WTC11 (cell line): ENCODE results near the gene UBASH3B. TPM values are rescaled to one million over a fixed set of nuclear protein-coding genes. Genes with fewer than 3 reads are reported as not detected.

Experiments used
- ATAC-seq: fragments of 200-7000 bp; cut with Tn5 transposase; 2 replicates; pipeline ENCODE4 v1.10.0; 2021; ENCODE audit warnings: mild to moderate bottlenecking, moderate library complexity
- CTCF ChIA-PET: fragments of 300-600 bp; sonication (Branson Sonifier 250); formaldehyde crosslinking; loops from one replicate; lab custom pipeline; 2021; ENCODE audit warnings: antibody characterized with exemption; lab: Charles Lee
- POLR2A ChIA-PET: fragments of 350-600 bp; sonication (Branson Sonifier 250); formaldehyde crosslinking; loops from one replicate; lab custom pipeline; 2021; ENCODE audit warnings: antibody characterized with exemption; lab: Charles Lee
- DNase-seq: peaks from one replicate; pipeline ENCODE4 v3.0.0; 2021; ENCODE audit warnings: low spot score
- H3K27ac Mint-ChIP-seq: 2 replicates; pipeline ENCODE4 v1.8.0; 2021; ENCODE audit warnings: mixed read lengths
- H3K27me3 Mint-ChIP-seq: 2 replicates; pipeline ENCODE4 v1.8.0; 2021; ENCODE audit warnings: low read depth, mild to moderate bottlenecking, moderate library complexity, mixed read lengths
- H3K36me3 Mint-ChIP-seq: 2 replicates; pipeline ENCODE4 v1.8.0; 2021; ENCODE audit warnings: mixed read lengths
- H3K4me1 Mint-ChIP-seq: 2 replicates; pipeline ENCODE4 v1.8.0; 2022; ENCODE audit warnings: mixed read lengths
- H3K4me3 Mint-ChIP-seq: 2 replicates; pipeline ENCODE4 v1.8.0; 2021; ENCODE audit warnings: mild to moderate bottlenecking, moderate library complexity, mixed read lengths
- H3K9me3 Mint-ChIP-seq: 2 replicates; pipeline ENCODE4 v1.8.0; 2021; ENCODE audit warnings: mixed read lengths
- AFF4 ChIP-seq: sonication (generic); formaldehyde crosslinking; IDR thresholded peaks from 2 replicates; pipeline ENCODE4 v1.8.1; 2023; ENCODE audit warnings: mild to moderate bottlenecking, missing genetic modification reagents, borderline replicate concordance
- ATF2 ChIP-seq: sonication (generic); formaldehyde crosslinking; IDR thresholded peaks from 2 replicates; pipeline ENCODE4 v1.8.1; 2022; ENCODE audit warnings: low read depth, missing genetic modification reagents, borderline replicate concordance
- EMX1 ChIP-seq: fragments of 250-450 bp; sonication (Bioruptor Pico); IDR thresholded peaks from 2 replicates; pipeline ENCODE4 v1.8.0; 2021; ENCODE audit warnings: mild to moderate bottlenecking
- ESRRA ChIP-seq: sonication (generic); formaldehyde crosslinking; IDR thresholded peaks from 2 replicates; pipeline ENCODE4 v1.8.1; 2022; ENCODE audit warnings: mild to moderate bottlenecking, missing genetic modification reagents, borderline replicate concordance
- FOXP4 ChIP-seq: sonication (generic); formaldehyde crosslinking; IDR thresholded peaks from 2 replicates; pipeline ENCODE4 v1.8.0; 2022; ENCODE audit warnings: mild to moderate bottlenecking, missing genetic modification reagents
- GTF2I ChIP-seq: fragments of 250-450 bp; sonication (Bioruptor Pico); conservative IDR thresholded peaks from 2 replicates; pipeline ENCODE4 v1.4.0; 2021; ENCODE audit warnings: mild to moderate bottlenecking
- KAT7 ChIP-seq: sonication (generic); formaldehyde crosslinking; IDR thresholded peaks from 2 replicates; pipeline ENCODE4 v1.8.1; 2023; ENCODE audit warnings: missing genetic modification reagents, mild to moderate bottlenecking, borderline replicate concordance
- MYBL2 ChIP-seq: sonication (generic); formaldehyde crosslinking; IDR thresholded peaks from 2 replicates; pipeline ENCODE4 v1.8.1; 2023; ENCODE audit warnings: mild to moderate bottlenecking, moderate library complexity, missing genetic modification reagents
- NR2C2 ChIP-seq: sonication (generic); formaldehyde crosslinking; IDR thresholded peaks from 2 replicates; pipeline ENCODE4 v1.8.0; 2022; ENCODE audit warnings: mild to moderate bottlenecking, missing genetic modification reagents
- PREB ChIP-seq: sonication (generic); formaldehyde crosslinking; IDR thresholded peaks from 2 replicates; pipeline ENCODE4 v1.8.1; 2022; ENCODE audit warnings: mild to moderate bottlenecking, missing genetic modification reagents, moderate library complexity, borderline replicate concordance
- RORB ChIP-seq: fragments of 250-450 bp; sonication (Bioruptor Pico); IDR thresholded peaks from 2 replicates; pipeline ENCODE4 v1.9.0; 2021; ENCODE audit warnings: mild to moderate bottlenecking
- SMAD3 ChIP-seq: sonication (generic); formaldehyde crosslinking; IDR thresholded peaks from 2 replicates; pipeline ENCODE4 v1.8.0; 2022; ENCODE audit warnings: missing genetic modification reagents, mild to moderate bottlenecking, borderline replicate concordance
- SOX15 ChIP-seq: fragments of 250-450 bp; sonication (Bioruptor Pico); IDR thresholded peaks from 2 replicates; pipeline ENCODE4 v1.9.0; 2021; ENCODE audit warnings: mild to moderate bottlenecking
- TEAD1 ChIP-seq: sonication (generic); formaldehyde crosslinking; IDR thresholded peaks from 2 replicates; pipeline ENCODE4 v1.8.0; 2022; ENCODE audit warnings: mild to moderate bottlenecking, missing genetic modification reagents
- TEAD4 ChIP-seq: sonication (generic); formaldehyde crosslinking; IDR thresholded peaks from 2 replicates; pipeline ENCODE4 v1.8.0; 2022; ENCODE audit warnings: mild to moderate bottlenecking, missing genetic modification reagents
- USF2 ChIP-seq: sonication (generic); formaldehyde crosslinking; IDR thresholded peaks from 2 replicates; pipeline ENCODE4 v1.8.1; 2023; ENCODE audit warnings: mild to moderate bottlenecking, missing genetic modification reagents, moderate library complexity
- ZNF219 ChIP-seq: sonication (generic); formaldehyde crosslinking; IDR thresholded peaks from 2 replicates; pipeline ENCODE4 v1.8.0; 2023; ENCODE audit warnings: missing genetic modification reagents, mild to moderate bottlenecking, borderline replicate concordance
- ZNF396 ChIP-seq: fragments of 250-450 bp; sonication (Bioruptor Pico); IDR thresholded peaks from 2 replicates; pipeline ENCODE4 v1.8.0; 2021; ENCODE audit warnings: mild to moderate bottlenecking, moderate library complexity, borderline replicate concordance
- ZSCAN18 ChIP-seq: fragments of 250-450 bp; sonication (Bioruptor Pico); IDR thresholded peaks from 2 replicates; pipeline ENCODE4 v2.1.2; 2022; ENCODE audit warnings: mild to moderate bottlenecking, moderate library complexity
- total RNA-seq: library from RNA; stranded (reverse); gene quantifications from 3 replicates; pipeline ENCODE4 v1.2.3, GENCODE V29; 2021
- TF ChIP-seq, protein P1 (sequence below): sonication (generic); formaldehyde crosslinking; IDR thresholded peaks from 2 replicates; pipeline ENCODE4 v1.8.1; 2022; ENCODE audit warnings: missing genetic modification reagents, borderline replicate concordance
- TF ChIP-seq, protein P2 (sequence below): fragments of 250-450 bp; sonication (Bioruptor Pico); IDR thresholded peaks from 2 replicates; pipeline ENCODE4 v1.9.0; 2021; ENCODE audit warnings: moderate library complexity, mild to moderate bottlenecking, inconsistent platforms, borderline replicate concordance

The UBASH3B gene
- total RNA-seq, 1 experiment from 2014 or later = 21.1 TPM

GRCh38 chr11:122617926-122618325, 37.6 kb upstream of the UBASH3B start (continued):
- no peak for TF ChIP-seq FOXP4 (CRISPR knock-in tag)
- no peak for TF ChIP-seq KAT7 (CRISPR knock-in tag)
- no peak for TF ChIP-seq ZSCAN18 (CRISPR knock-in tag)
- TF ChIP-seq NR2C2 = no peak
- TF ChIP-seq EMX1 (CRISPR knock-in tag) = no peak
- TF ChIP-seq ZNF396 = no peak
- no peak for TF ChIP-seq GTF2I

DNA sequence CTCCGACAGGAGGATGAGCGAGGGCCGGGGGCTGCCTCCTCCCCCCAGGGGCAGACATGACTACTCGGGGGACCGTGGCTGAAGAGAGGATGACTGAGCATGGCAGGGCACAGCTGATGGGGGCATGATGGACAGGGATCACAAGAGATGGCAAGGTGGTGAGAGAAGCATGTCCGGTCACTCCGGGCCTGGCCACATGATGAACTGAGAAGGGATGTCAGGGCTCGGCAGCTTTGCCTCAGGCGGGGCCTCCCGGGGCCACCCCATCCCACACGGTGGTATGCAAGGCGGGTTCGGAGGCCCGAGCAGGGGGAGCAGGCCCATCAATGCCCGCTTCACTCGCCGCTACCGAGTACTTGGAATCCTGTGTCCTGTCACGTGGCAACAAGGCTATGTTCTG, 36.6 kb upstream of the UBASH3B start:
- H3K9me3 Mint-ChIP-seq = peaks cover 28% of the 10 kb centered on the region
- POLR2A ChIA-PET = no interaction called here
- no peaks in the 10 kb centered on the region; the same call in 1 of the 2 replicates for H3K36me3 Mint-ChIP-seq

More for the DNA sequence above, 36.6 kb upstream of the UBASH3B start:
- CTCF ChIA-PET = interaction anchor here (0.6 to 1.2 kb wide), 2 partner anchors 10 to 11 kb away, joined by 3 to 5 read pairs; no protein-coding TSS in a partner anchor
- no peaks in the 10 kb centered on the region for H3K27me3 Mint-ChIP-seq
- H3K4me1 Mint-ChIP-seq = no peaks in the 10 kb centered on the region
- H3K4me3 Mint-ChIP-seq = no peak overlapping the region
- no peak overlapping the region for H3K27ac Mint-ChIP-seq
- no peak for ATAC-seq
- no peak for DNase-seq
- TF ChIP-seq PREB (CRISPR knock-in tag) = no peak
- TF ChIP-seq RORB = no peak
- TF ChIP-seq SOX15 (CRISPR knock-in tag) = no peak
- no peak for TF ChIP-seq ATF2 (CRISPR knock-in tag)
- TF ChIP-seq, protein P1, sequence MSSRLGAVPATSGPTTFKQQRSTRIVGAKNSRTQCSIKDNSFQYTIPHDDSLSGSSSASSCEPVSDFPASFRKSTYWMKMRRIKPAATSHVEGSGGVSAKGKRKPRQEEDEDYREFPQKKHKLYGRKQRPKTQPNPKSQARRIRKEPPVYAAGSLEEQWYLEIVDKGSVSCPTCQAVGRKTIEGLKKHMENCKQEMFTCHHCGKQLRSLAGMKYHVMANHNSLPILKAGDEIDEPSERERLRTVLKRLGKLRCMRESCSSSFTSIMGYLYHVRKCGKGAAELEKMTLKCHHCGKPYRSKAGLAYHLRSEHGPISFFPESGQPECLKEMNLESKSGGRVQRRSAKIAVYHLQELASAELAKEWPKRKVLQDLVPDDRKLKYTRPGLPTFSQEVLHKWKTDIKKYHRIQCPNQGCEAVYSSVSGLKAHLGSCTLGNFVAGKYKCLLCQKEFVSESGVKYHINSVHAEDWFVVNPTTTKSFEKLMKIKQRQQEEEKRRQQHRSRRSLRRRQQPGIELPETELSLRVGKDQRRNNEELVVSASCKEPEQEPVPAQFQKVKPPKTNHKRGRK (CRISPR knock-in tag) = no peak
- no peak for TF ChIP-seq ZNF219
- no peak for TF ChIP-seq ESRRA (CRISPR knock-in tag)
- TF ChIP-seq SMAD3 (CRISPR knock-in tag) = no peak
- TF ChIP-seq AFF4 (CRISPR knock-in tag) = no peak
- TF ChIP-seq USF2 = no peak
- no peak for TF ChIP-seq TEAD4
- no peak for TF ChIP-seq TEAD1 (CRISPR knock-in tag)
- no peak for TF ChIP-seq GTF2I
- TF ChIP-seq, protein P2, sequence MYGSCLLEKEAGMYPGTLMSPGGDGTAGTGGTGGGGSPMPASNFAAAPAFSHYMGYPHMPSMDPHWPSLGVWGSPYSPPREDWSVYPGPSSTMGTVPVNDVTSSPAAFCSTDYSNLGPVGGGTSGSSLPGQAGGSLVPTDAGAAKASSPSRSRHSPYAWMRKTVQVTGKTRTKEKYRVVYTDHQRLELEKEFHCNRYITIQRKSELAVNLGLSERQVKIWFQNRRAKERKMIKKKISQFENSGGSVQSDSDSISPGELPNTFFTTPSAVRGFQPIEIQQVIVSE (CRISPR knock-in tag) = no peak
- TF ChIP-seq MYBL2 (CRISPR knock-in tag) = no peak
- TF ChIP-seq NR2C2 = no peak
